Caco-2 (cell line): ENCODE results near the gene DDT. TPM values are rescaled to one million over a fixed set of nuclear protein-coding genes. Genes with fewer than 3 reads are reported as not detected.
"Not testable (repeated sequence)": the region's sequence is repeated elsewhere in the genome, so short reads cannot be mapped to it uniquely, and the experiment has no call there.

Experiments
- BruUV-seq: library from RNA; stranded (reverse); fragments of 400-500 nt; replicated peaks from 2 replicates; lab custom pipeline; 2021; lab: Mats Ljungman, UMichigan
- CTCF ChIA-PET: fragments of 300-600 bp; sonication (Branson Sonifier 250); formaldehyde crosslinking; loops from one replicate; lab custom pipeline; 2022; ENCODE audit warnings: antibody characterized with exemption; lab: Charles Lee
- POLR2A ChIA-PET: fragments of 300-600 bp; sonication (Branson Sonifier 250); formaldehyde crosslinking; loops from one replicate; lab custom pipeline; 2022; ENCODE audit warnings: antibody characterized with exemption; lab: Charles Lee
- DNase-seq, 2 experiments: peaks; one replicate each; pipeline versions ENCODE4 v3.0.0 to v3.0.0-alpha.2; 2020 to 2022
- H3K27me3 ChIP-seq: replicated peaks from 2 replicates; pipeline ENCODE4 v1.6.0; 2011; ENCODE audit warnings: low read length; ENCODE audit not compliant: control insufficient read depth, insufficient read depth
- H3K36me3 ChIP-seq: 2 replicates; pipeline ENCODE4 v1.5.1; 2011; ENCODE audit warnings: low read length; ENCODE audit not compliant: control insufficient read depth, insufficient read depth
- H3K4me1 ChIP-seq: fragments of 250-450 bp; sonication (Bioruptor Pico); 2 replicates; pipeline ENCODE4 v1.5.1; 2020; ENCODE audit warnings: mild to moderate bottlenecking
- H3K4me3 ChIP-seq: 2 replicates; pipeline ENCODE4 v1.5.1; 2011; ENCODE audit warnings: low read depth, mild to moderate bottlenecking, control low read depth, low read length
- H3K9me3 ChIP-seq: fragments of 250-450 bp; sonication (Bioruptor Pico); 2 replicates; pipeline ENCODE4 v1.5.1; 2020; ENCODE audit warnings: mild to moderate bottlenecking, moderate library complexity
- H3K27ac Mint-ChIP-seq: one replicate; pipeline ENCODE4 v1.8.0; 2022; ENCODE audit warnings: mixed read lengths; ENCODE audit not compliant: unreplicated experiment
- H3K27me3 Mint-ChIP-seq: one replicate; pipeline ENCODE4 v1.8.0; 2022; ENCODE audit warnings: mixed read lengths; ENCODE audit not compliant: insufficient read depth, unreplicated experiment
- H3K36me3 Mint-ChIP-seq: one replicate; pipeline ENCODE4 v1.8.0; 2022; ENCODE audit warnings: mild to moderate bottlenecking, mixed read lengths; ENCODE audit not compliant: insufficient read depth, unreplicated experiment
- H3K4me1 Mint-ChIP-seq: one replicate; pipeline ENCODE4 v1.8.0; 2022; ENCODE audit warnings: low read depth, mixed read lengths; ENCODE audit not compliant: unreplicated experiment
- H3K4me3 Mint-ChIP-seq: one replicate; pipeline ENCODE4 v1.8.0; 2022; ENCODE audit warnings: mild to moderate bottlenecking, moderate library complexity, mixed read lengths; ENCODE audit not compliant: unreplicated experiment
- H3K9me3 Mint-ChIP-seq: one replicate; pipeline ENCODE4 v1.8.0; 2022; ENCODE audit warnings: mixed read lengths; ENCODE audit not compliant: unreplicated experiment
- intact Hi-C: fragments of 100-400 bp; cut with micrococcal nuclease; formaldehyde crosslinking; loops from one replicate; pipeline ENCODE4 v1.10.0; 2022; ENCODE audit not compliant: unreplicated experiment
- total RNA-seq: library from RNA; stranded (reverse); gene quantifications from 2 replicates; pipeline ENCODE4 v1.2.3, GENCODE V29; 2022

DDT gene
- total RNA-seq, 1 experiment from 2014 or later = 123 TPM

DNA sequence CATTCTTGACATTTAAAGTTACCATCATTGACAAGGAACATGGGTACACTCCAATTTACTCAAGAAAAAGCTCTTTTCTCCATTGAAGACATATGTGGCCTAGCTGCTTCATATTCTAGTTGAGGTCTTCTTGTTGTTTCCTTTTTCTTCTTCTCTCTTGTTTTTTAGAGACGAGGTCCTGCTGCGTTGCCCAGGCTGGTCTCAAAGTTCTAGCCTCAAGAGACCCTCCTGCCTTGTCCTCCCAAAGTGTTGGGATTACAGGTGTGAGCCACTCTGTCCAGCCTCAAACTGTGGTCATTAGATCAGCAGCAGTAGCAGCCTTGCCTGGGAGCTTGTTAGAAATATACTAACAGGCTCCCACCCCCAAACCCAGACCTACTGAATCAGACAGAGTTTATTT lies 18.8 kb upstream of the DDT start:
- BruUV-seq, H3K36me3 Mint-ChIP-seq: not testable (repeated sequence)

DNA sequence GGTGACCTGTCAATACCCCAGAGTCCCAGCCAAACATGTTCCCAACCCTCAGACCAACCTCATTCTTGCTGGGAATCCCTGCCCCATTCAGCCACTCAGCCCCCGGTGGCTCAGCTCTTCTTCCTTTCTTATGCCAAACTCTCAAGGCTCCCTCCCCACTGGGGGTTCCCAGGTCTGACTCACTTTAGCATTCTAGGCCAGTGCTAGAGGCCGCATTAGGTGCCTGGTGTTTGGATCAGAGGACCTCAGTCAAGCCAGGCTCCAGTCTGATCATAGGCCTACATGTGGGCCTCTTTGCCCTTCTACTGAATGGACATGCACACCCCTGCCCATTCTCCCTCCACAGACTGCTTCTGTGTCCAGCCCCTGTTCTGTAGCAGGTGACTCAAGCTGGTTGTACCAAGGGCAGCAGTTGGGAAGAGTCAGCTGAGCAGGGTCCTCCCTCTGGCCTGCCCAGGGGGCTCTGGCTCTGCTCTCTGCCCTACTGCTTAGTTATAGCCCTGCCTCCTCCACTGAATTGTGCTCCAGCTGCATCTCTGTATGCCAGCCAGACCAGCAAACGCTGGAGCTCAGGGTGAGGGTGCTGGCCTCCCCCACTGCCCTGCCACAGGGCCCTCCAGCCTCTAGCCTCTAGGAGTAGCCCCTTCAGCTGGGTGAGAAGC lies 15.5 kb upstream of the DDT start:
- intact Hi-C loops, H3K9me3 Mint-ChIP-seq, H3K4me3 Mint-ChIP-seq: not testable (repeated sequence)

More for the DNA sequence above, 18.8 kb upstream of the DDT start:
- intact Hi-C loops, H3K36me3 ChIP-seq, H3K4me3 ChIP-seq, H3K27ac Mint-ChIP-seq, CTCF ChIA-PET, H3K4me1 Mint-ChIP-seq, H3K4me1 ChIP-seq, H3K9me3 ChIP-seq, H3K9me3 Mint-ChIP-seq, DNase-seq, H3K27me3 ChIP-seq, H3K27me3 Mint-ChIP-seq, H3K4me3 Mint-ChIP-seq: not testable (repeated sequence)
- POLR2A ChIA-PET = interaction anchor here (0.7 kb wide), 1 partner anchor 17 kb away, joined by 5 read pairs; no protein-coding TSS in a partner anchor

DNA sequence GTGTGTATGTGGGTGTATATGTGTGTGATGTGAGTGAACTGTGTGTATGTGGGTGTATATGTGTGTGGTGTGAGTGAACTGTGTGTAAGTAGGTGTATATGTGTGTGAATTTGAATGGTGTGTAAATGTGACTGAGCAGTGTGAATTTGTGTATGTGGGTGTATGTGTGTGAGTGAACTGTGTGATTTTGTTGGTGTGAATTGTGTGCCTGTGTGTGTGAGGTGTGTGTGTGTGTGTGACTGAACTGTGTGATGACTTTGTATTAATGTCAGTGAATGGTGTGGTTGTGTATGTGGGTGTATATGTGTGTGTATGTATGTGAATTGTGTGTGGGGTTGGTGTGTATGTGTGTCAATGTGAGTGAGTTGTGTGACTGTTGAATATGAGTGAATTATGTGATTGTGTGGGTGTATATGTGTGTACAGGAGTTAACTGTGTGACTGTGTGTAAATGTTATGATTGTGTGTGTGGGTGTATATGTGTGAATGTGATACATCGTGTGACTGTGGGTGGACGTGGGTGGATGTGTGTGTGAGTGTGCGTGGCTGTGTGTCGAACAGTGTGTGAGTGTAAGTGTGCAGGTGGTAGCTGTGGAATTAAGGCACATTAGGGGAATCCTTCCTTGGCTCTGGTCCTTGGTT lies 12.4 kb upstream of the DDT start:
- intact Hi-C loops, CTCF ChIA-PET, H3K4me3 Mint-ChIP-seq: not testable (repeated sequence)

More for the DNA sequence above, 15.5 kb upstream of the DDT start:
- BruUV-seq, H3K4me3 ChIP-seq, POLR2A ChIA-PET, H3K4me1 ChIP-seq, H3K27me3 Mint-ChIP-seq, H3K4me1 Mint-ChIP-seq, H3K9me3 ChIP-seq, H3K27me3 ChIP-seq, DNase-seq, H3K36me3 ChIP-seq, H3K27ac Mint-ChIP-seq, H3K36me3 Mint-ChIP-seq: not testable (repeated sequence)
- CTCF ChIA-PET = interaction anchor here (1.0 kb wide), 1 partner anchor 185 kb away, joined by 3 read pairs; no protein-coding TSS in a partner anchor

DNA sequence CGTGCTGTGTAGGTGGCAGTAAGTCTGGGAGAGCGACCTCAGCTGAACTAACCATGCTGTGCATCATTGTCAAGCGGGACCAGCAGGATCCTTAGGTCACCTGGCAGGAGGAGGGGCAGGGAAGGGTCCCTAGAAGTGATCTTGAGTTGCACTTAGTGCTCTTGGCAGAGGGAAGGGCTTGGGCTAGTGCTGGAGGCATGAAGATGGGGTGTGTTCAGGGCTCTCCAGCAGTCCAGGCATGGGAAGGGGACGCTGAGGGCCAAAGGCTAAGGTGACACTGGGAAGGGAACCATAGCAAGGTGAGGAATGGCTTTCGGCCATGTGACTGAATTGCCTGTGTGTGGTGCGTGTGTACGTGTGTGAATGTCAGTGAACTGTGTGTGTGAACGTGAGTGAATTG lies 11.8 kb upstream of the DDT start:
- H3K27me3 ChIP-seq, H3K27me3 Mint-ChIP-seq, H3K4me1 ChIP-seq, BruUV-seq, H3K36me3 ChIP-seq, POLR2A ChIA-PET, H3K9me3 ChIP-seq, H3K4me3 ChIP-seq, DNase-seq, H3K4me3 Mint-ChIP-seq, intact Hi-C loops, H3K27ac Mint-ChIP-seq, CTCF ChIA-PET, H3K4me1 Mint-ChIP-seq, H3K36me3 Mint-ChIP-seq, H3K9me3 Mint-ChIP-seq: not testable (repeated sequence)

More for the DNA sequence above, 12.4 kb upstream of the DDT start:
- BruUV-seq, H3K27me3 ChIP-seq, H3K4me1 ChIP-seq, H3K27me3 Mint-ChIP-seq, H3K9me3 Mint-ChIP-seq, H3K27ac Mint-ChIP-seq, H3K9me3 ChIP-seq, H3K36me3 Mint-ChIP-seq, POLR2A ChIA-PET, H3K36me3 ChIP-seq, DNase-seq, H3K4me1 Mint-ChIP-seq, H3K4me3 ChIP-seq: not testable (repeated sequence)
